Measurements from ENCODE around the gene CCBE1. TPM values are rescaled to one million over a fixed set of nuclear protein-coding genes. Genes with fewer than 3 reads are reported as not detected.

CCBE1 gene
- total and polyA plus RNA-seq, 9 donors, result 2.4 to 5.5 (median 3.4) TPM

DNA sequence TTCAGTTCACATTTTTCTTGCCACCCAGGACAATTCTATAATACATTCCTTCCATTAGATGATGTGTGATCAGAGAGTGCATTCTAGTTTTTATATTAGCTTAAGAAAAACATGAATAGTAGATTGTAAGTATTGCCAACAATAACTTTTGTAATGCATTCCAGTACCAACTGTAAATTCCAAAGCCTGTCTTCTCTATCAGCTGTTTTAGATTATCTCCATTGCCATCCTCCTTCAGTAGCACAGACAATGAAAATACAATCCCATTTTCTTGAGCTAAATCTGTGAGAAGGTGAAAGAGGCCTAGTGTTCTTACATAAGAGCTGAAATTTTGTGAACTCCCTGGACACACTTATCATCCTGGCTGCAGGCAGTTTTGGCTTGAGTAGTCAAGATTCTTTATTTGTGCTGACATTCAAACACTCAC is 103.9 kb downstream of the CCBE1 start:
- H3K27ac ChIP-seq (ENCODE audit: low read length), result no peak overlapping the region
- no peaks in the 10 kb centered on the region for H3K27me3 ChIP-seq (ENCODE audit: control insufficient read depth, insufficient read depth, low read length)
- peaks cover 7% of the 10 kb centered on the region for H3K4me1 ChIP-seq (ENCODE audit: control insufficient read depth, insufficient read depth, low read length)
- peak; percentile 84 for DNase-seq
- H3K36me3 ChIP-seq (ENCODE audit: control insufficient read depth, insufficient read depth, low read length), result no peaks in the 10 kb centered on the region
- H3K9me3 ChIP-seq (replicated peaks; ENCODE audit: control insufficient read depth, low read depth, low read length), result no peaks in the 10 kb centered on the region
- H3K4me3 ChIP-seq (ENCODE audit: low read length), result no peak overlapping the region

DNA sequence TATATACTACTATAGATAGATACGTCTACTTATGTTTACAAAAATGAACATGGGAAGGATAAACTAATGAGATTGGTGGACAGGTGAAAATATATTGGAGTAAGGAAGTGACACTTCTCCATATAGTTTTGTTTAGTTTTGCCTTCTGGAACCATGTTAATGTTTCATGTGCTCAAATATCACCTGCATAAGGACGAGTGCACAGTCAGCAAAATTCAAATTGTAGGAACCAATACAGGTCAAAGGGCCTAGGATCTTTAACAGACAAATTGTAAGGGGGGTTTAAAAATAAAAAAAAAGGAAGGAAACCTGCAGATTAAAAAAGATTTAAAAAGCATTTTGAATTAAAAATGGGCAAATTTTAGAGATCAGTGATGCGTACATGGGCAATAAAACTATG is 104.6 kb downstream of the CCBE1 start:
- DNase-seq, result no peak
- H3K4me1 ChIP-seq (ENCODE audit: control insufficient read depth, insufficient read depth, low read length), result peaks cover 7% of the 10 kb centered on the region
- H3K36me3 ChIP-seq (ENCODE audit: control insufficient read depth, insufficient read depth, low read length), result no peaks in the 10 kb centered on the region
- no peaks in the 10 kb centered on the region for H3K27me3 ChIP-seq (ENCODE audit: control insufficient read depth, insufficient read depth, low read length)
- H3K4me3 ChIP-seq (ENCODE audit: low read length), result no peak overlapping the region
- H3K27ac ChIP-seq (ENCODE audit: low read length), result no peak overlapping the region
- H3K9me3 ChIP-seq (replicated peaks; ENCODE audit: control insufficient read depth, low read depth, low read length), result no peaks in the 10 kb centered on the region
- WGBS (ENCODE audit: insufficient coverage), result 85% methylated on average over 2 of the region's 3 CpGs

DNA sequence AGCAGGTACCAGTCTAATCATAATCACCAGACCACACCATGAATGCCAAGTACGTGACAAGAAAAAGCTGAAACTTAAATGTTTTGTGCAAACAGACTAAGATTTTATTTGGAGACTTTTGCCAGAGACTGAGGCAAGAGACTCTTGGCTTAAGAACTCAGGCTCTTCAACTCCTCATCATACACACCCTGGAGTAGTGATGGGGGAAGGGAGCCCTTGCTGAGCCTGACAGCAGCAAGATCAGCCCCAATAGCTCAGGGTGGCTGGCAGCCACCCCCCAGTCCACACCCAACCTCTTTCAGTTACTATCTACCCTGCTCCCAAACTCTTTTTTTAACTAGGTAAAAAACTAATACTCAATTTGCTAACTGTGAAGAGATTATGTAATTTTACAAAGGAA is 114.8 kb downstream of the CCBE1 start:
- DNase-seq, result no peak
- H3K36me3 ChIP-seq (ENCODE audit: control insufficient read depth, insufficient read depth, low read length), result no peaks in the 10 kb centered on the region
- no peaks in the 10 kb centered on the region for H3K4me1 ChIP-seq (ENCODE audit: control insufficient read depth, insufficient read depth, low read length)
- no peaks in the 10 kb centered on the region for H3K9me3 ChIP-seq (replicated peaks; ENCODE audit: control insufficient read depth, low read depth, low read length)
- no CpG with 5 or more reads among the region's 1 CpG for WGBS (ENCODE audit: insufficient coverage)
- no peaks in the 10 kb centered on the region for H3K27me3 ChIP-seq (ENCODE audit: control insufficient read depth, insufficient read depth, low read length)
- no peak overlapping the region for H3K27ac ChIP-seq (ENCODE audit: low read length)
- H3K4me3 ChIP-seq (ENCODE audit: low read length), result no peak overlapping the region

DNA sequence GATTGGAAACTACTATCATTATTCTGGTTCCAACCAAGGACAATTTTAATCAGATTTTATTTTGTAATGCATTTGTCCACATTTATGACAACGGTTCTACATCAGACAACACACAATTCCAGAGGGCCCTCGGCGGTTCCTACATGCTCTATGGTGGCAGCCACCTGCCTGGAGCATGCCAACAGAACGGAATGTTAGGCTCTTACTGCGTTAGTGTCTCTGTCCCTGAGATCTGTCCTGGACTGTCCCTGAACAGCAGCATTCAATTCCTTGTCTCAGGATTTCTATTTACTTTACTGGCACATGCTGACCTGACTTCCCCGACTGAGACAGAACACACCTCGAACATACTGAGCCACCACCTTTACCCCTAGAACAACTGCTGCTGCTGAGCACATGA is 117.7 kb downstream of the CCBE1 start:
- Histone ChIP-seq H3K27ac (ENCODE audit: low read length) (no peak overlapping the region), H3K36me3 (ENCODE audit: control insufficient read depth, insufficient read depth, low read length) (no peaks in the 10 kb centered on the region), H3K27me3 (ENCODE audit: control insufficient read depth, insufficient read depth, low read length) (no peaks in the 10 kb centered on the region), H3K4me1 (ENCODE audit: control insufficient read depth, insufficient read depth, low read length) (peaks cover 7% of the 10 kb centered on the region), H3K4me3 (ENCODE audit: low read length) (no peak overlapping the region), H3K9me3 (replicated peaks; ENCODE audit: control insufficient read depth, low read depth, low read length) (no peaks in the 10 kb centered on the region)
- WGBS (ENCODE audit: insufficient coverage), result 61% methylated on average over 6 of the region's 7 CpGs
- no peak for DNase-seq

DNA sequence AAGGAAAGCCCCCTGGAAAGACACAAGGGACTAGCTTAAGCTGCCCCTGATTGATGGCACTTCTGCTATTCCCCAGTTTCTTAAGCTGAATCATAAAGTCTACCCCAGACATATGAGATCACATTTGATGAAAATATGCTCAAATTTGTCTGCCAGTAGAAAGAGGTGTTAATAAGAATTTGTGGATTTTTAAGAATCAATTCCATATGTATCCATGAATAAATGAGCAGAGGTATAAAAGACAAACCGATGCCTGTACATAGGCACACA is 119.9 kb downstream of the CCBE1 start:
- Histone ChIP-seq H3K36me3 (ENCODE audit: control insufficient read depth, insufficient read depth, low read length) (no peaks in the 10 kb centered on the region), H3K4me3 (ENCODE audit: low read length) (no peak overlapping the region), H3K27ac (ENCODE audit: low read length) (no peak overlapping the region), H3K4me1 (ENCODE audit: control insufficient read depth, insufficient read depth, low read length) (peaks cover 7% of the 10 kb centered on the region), H3K27me3 (ENCODE audit: control insufficient read depth, insufficient read depth, low read length) (no peaks in the 10 kb centered on the region), H3K9me3 (replicated peaks; ENCODE audit: control insufficient read depth, low read depth, low read length) (no peaks in the 10 kb centered on the region)
- no peak for DNase-seq
- no CpG with 5 or more reads among the region's 1 CpG for WGBS (ENCODE audit: insufficient coverage)

GRCh38 chr18:59576541-59577385 is 120.5 kb downstream of the CCBE1 start:
- no peak for DNase-seq
- no peak overlapping the region for H3K4me3 ChIP-seq (ENCODE audit: low read length)
- no peak overlapping the region for H3K27ac ChIP-seq (ENCODE audit: low read length)
- peaks cover 7% of the 10 kb centered on the region for H3K4me1 ChIP-seq (ENCODE audit: control insufficient read depth, insufficient read depth, low read length)
- no peaks in the 10 kb centered on the region for H3K9me3 ChIP-seq (replicated peaks; ENCODE audit: control insufficient read depth, low read depth, low read length)
- no peaks in the 10 kb centered on the region for H3K27me3 ChIP-seq (ENCODE audit: control insufficient read depth, insufficient read depth, low read length)
- no peaks in the 10 kb centered on the region for H3K36me3 ChIP-seq (ENCODE audit: control insufficient read depth, insufficient read depth, low read length)
- 40% methylated on average over 2 of the region's 10 CpGs for WGBS (ENCODE audit: insufficient coverage)

- WGBS (ENCODE audit: insufficient coverage), result 92% methylated on average over 2 of the region's 4 CpGs
- H3K4me1 ChIP-seq (ENCODE audit: control insufficient read depth, insufficient read depth, low read length), result peaks cover 7% of the 10 kb centered on the region
- no peak for DNase-seq
- H3K27me3 ChIP-seq (ENCODE audit: control insufficient read depth, insufficient read depth, low read length), result no peaks in the 10 kb centered on the region
- H3K9me3 ChIP-seq (replicated peaks; ENCODE audit: control insufficient read depth, low read depth, low read length), result no peaks in the 10 kb centered on the region
- H3K4me3 ChIP-seq (ENCODE audit: low read length), result no peak overlapping the region
- no peak overlapping the region for H3K27ac ChIP-seq (ENCODE audit: low read length)
- no peaks in the 10 kb centered on the region for H3K36me3 ChIP-seq (ENCODE audit: control insufficient read depth, insufficient read depth, low read length)
Measured at GRCh38 chr18:59575995-59576394, 121.2 kb downstream of the CCBE1 start.

DNA sequence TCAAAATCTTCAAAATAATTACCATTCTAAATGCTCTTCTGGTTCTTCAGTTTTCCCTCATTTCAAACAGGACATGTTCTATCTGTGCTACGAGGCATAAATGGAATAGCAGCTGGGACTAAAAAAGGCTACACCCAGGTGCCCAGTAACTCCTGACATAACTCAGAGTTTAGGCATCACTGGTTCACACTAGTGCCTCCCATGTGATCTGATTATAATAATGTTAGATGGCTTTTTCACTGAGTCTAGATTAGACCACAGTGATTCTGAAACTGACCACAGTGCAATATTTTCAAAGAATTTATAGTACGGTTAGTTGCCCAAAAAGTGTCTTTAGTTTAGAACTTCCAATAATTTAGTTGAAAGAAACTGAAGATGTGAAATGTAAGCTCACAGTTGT is 123.3 kb downstream of the CCBE1 start:
- Histone ChIP-seq H3K4me3 (ENCODE audit: low read length) (no peak overlapping the region), H3K27me3 (ENCODE audit: control insufficient read depth, insufficient read depth, low read length) (no peaks in the 10 kb centered on the region), H3K36me3 (ENCODE audit: control insufficient read depth, insufficient read depth, low read length) (no peaks in the 10 kb centered on the region), H3K9me3 (replicated peaks; ENCODE audit: control insufficient read depth, low read depth, low read length) (no peaks in the 10 kb centered on the region), H3K27ac (ENCODE audit: low read length) (no peak overlapping the region), H3K4me1 (ENCODE audit: control insufficient read depth, insufficient read depth, low read length) (peaks cover 7% of the 10 kb centered on the region)
- DNase-seq, result no peak
- WGBS (ENCODE audit: insufficient coverage), result 100% methylated on average over 1 of the region's 2 CpGs

DNA sequence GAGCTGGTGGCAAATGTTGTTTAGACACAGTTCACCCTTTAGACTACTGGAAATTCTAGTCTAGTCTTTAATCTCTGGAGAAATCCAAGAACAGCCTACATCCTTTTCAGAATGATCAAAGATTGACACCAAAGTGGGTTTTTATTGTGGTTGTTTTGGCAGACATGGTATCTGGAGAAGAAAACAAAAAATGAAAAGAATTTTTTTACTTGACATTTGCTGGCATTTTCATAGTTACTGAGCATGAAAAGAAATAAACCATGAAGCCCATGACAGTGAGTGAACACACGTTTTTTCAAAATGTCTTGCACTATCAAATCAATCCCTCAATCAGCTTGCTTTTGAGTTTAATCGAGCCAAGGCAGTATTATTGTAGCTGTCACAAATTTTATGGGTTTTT is 125.3 kb downstream of the CCBE1 start:
- no peaks in the 10 kb centered on the region for H3K9me3 ChIP-seq (replicated peaks; ENCODE audit: control insufficient read depth, low read depth, low read length)
- no peak overlapping the region for H3K27ac ChIP-seq (ENCODE audit: low read length)
- no peak for DNase-seq
- no peaks in the 10 kb centered on the region for H3K36me3 ChIP-seq (ENCODE audit: control insufficient read depth, insufficient read depth, low read length)
- H3K4me3 ChIP-seq (ENCODE audit: low read length), result no peak overlapping the region
- peaks cover 4% of the 10 kb centered on the region for H3K4me1 ChIP-seq (ENCODE audit: control insufficient read depth, insufficient read depth, low read length)
- H3K27me3 ChIP-seq (ENCODE audit: control insufficient read depth, insufficient read depth, low read length), result peaks cover 2% of the 10 kb centered on the region
- no CpG with 5 or more reads among the region's 2 CpGs for WGBS (ENCODE audit: insufficient coverage)

- DNase-seq, result no peak
- Histone ChIP-seq H3K27me3 (ENCODE audit: control insufficient read depth, insufficient read depth, low read length) (peaks cover 2% of the 10 kb centered on the region), H3K4me3 (ENCODE audit: low read length) (no peak overlapping the region), H3K9me3 (replicated peaks; ENCODE audit: control insufficient read depth, low read depth, low read length) (no peaks in the 10 kb centered on the region), H3K27ac (ENCODE audit: low read length) (no peak overlapping the region), H3K36me3 (ENCODE audit: control insufficient read depth, insufficient read depth, low read length) (no peaks in the 10 kb centered on the region), H3K4me1 (ENCODE audit: control insufficient read depth, insufficient read depth, low read length) (no peaks in the 10 kb centered on the region)
- 18% methylated on average over 3 of the region's 6 CpGs for WGBS (ENCODE audit: insufficient coverage)
Measured at GRCh38 chr18:59570796-59571195, 126.4 kb downstream of the CCBE1 start.
